HL-60/S4 (cell line): Measurements from ENCODE around the gene NFATC2.

Source experiments
- in situ Hi-C: fragments of 300-500 bp; cut with MboI; formaldehyde crosslinking; loops from 2 replicates; pipeline ENCODE4 v1.14.3; 2022; ENCODE audit warnings: low sequenced_read_pairs

NFATC2 gene

DNA sequence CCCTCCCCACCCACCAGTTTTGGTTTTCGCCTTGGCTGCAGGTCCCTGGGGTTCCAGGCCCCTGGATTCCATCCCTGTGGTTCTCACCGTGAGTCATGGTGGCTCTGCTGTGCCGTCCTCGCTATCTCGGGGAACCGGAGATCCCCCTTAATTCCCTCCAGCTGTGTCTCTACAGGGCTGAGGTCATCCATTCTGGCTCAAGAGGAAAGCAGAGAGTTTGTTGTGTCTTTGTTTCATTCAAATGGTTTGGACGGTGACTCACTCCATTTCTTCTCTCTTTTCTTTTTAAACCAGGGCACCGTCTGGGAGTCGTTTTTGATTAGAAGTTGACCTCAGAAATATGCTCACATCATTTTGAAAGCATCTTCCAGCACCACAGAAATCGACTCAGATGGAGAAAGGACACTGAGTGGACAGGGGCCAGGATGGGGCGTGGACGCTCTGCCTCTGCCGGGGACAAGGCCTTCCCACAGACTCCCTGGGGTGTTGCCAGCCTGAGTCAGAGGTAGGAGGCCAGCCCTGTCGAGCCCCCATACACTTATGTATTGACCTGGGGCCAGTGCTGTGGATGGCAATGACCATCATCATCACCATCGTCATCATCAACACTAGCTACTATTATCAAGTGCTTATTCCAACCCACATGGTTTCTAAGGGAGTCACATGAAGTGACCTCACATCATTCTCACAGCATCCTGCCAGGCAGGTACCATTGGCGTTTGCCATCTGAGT, 176.2 kb downstream of the NFATC2 start:
- in situ Hi-C loops = loop anchor here (25.0 kb wide), 1 partner anchor 721 kb away; no protein-coding TSS in a partner anchor

GRCh38 chr20:51365670-51366069, 176.8 kb downstream of the NFATC2 start:
- in situ Hi-C loops = loop anchor here (25.0 kb wide), 1 partner anchor 722 kb away; no protein-coding TSS in a partner anchor

DNA sequence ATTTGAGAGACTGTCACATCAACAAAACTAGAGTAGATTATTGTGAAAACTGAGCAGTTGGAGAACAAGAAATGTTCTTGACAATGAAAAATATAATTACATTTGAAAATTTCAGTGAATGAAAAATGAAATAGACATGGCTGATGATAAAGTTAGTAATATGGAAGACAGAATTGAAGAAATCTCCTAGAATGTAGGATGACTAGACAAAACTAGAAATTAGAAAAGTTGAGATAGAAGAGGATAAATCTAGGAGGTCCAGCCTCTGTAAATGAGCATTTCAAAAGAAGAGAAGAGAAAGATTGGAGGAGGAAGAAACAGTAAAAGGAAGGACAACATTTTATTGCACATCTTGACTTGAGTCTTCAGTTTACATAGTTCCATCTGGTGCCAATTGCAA, 178.7 kb downstream of the NFATC2 start:
- in situ Hi-C loops = loop anchor here (25.0 kb wide), 1 partner anchor 723 kb away; no protein-coding TSS in a partner anchor

- in situ Hi-C loops = loop anchor here (25.0 kb wide), 1 partner anchor 724 kb away; no protein-coding TSS in a partner anchor
These were observed 179.1 kb downstream of the NFATC2 start for GRCh38 chr20:51363378-51363777.

DNA sequence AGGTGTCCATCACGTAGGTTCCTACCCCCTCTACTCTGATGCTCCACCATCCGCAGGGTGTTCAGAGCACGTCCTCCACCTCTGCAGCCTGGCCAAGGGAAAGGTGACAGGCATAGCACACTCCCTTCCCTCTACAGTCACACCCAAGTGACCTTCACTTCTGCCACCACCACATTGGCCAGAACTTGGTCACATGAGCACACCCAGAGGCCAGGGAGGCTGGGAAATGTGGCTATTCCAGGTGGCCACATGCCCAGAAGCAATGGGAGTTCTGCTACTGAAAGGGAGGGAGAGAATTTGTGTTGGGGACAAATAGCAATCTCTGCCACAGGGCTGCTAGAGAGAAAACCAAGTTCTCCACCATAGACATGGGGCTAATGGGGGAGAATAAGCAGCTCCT, 180.3 kb downstream of the NFATC2 start:
- in situ Hi-C loops = loop anchor here (25.0 kb wide), 1 partner anchor 725 kb away; no protein-coding TSS in a partner anchor

GRCh38 chr20:51361258-51361657, 181.3 kb downstream of the NFATC2 start:
- in situ Hi-C loops = loop anchor here (25.0 kb wide), 1 partner anchor 726 kb away; no protein-coding TSS in a partner anchor

DNA sequence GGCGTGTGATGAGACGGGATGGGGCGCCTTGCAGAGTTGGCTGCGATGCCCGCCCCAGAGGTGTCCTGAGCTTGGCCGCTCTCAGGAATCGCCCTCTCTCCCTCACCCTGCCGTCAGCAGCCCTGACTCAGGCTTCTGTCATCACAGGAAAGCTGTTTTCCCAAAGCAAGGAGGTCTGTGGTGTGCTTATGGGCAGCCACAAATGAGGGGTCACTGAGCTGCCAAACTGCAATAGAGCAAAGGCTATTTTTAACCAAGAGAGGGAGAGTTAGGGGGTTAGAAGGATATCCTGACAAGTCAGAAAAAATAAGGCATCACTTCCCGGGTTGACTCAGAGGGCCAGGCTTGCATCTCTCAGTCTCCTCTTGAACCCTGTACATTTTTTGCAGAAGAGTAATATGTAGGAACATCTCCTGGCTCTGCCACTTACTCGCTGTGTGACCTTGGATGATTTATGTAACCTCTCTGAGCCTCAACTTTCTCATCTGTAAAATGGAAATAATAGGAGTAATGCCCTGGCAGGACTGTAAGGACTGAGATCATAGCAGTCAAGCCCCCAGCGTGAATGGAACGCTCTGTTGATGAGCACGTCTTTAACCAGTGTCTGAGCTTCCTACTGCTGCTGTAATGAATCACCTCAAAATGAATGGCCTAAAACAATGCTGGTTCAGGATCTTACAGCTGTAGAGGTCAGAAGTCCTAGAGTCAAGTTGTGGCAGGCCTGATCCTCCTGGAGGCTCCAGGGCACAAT, 181.9 kb downstream of the NFATC2 start:
- in situ Hi-C loops = loop anchor here (25.0 kb wide), 1 partner anchor 727 kb away; no protein-coding TSS in a partner anchor

GRCh38 chr20:51359947-51360346, 182.6 kb downstream of the NFATC2 start:
- in situ Hi-C loops = loop anchor here (25.0 kb wide), 1 partner anchor 727 kb away; no protein-coding TSS in a partner anchor

GRCh38 chr20:51359401-51359800, 183.1 kb downstream of the NFATC2 start:
- in situ Hi-C loops = loop anchor here (25.0 kb wide), 1 partner anchor 728 kb away; no protein-coding TSS in a partner anchor

DNA sequence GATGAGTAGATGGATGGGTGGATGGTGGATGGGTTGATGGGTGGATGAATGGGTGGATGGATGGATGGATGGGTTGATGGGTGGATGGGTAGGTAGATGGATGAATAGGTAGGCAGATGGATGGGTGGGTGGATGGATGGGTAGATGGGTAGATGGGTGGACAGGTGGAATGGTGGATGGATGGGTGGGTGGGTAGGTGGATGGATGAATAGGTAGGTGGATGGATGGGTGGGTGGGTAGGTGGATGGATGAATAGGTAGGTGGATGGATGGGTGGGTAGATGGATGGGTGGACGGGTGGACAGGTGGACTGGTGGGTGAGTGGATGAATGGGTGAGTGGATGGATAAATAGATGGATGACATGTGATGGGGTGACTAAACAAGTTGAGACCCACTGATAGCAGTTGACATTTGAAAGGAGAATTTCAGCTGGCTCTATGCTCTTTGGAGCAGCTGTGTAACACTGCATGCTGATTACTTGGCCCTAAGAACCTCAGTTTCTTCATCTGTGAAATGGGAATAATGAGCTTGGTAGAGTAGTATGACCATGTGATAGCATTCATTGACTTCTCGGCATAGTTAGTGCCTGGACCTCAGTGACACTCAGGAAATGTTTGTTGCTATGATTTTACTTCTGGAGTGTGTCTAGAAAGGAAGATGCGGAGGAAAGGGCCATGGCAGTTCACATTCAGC, 184.3 kb downstream of the NFATC2 start:
- in situ Hi-C loops = loop anchor here (25.0 kb wide), 1 partner anchor 729 kb away; no protein-coding TSS in a partner anchor

GRCh38 chr20:51357543-51357942, 185.0 kb downstream of the NFATC2 start:
- in situ Hi-C loops = loop anchor here (25.0 kb wide), 1 partner anchor 730 kb away; no protein-coding TSS in a partner anchor

DNA sequence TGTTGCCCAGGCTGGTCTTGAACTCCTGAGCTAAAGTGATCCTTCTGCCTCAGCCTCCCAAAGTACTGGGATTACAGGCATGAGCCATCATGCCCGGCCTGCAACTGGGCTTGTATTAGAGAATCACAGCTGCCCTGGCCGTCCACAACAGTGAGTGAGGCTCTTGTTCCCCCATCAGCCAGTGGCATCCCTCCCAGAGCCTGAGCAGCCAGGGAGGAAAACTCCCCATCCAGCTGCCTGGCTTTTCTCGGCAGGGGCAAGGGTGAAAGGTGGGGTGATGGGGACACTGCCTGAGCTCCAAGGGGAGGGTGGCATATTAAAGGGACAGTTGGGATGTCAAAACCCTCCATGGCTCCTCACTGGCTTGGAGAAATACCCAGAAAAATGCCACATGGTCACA, 185.6 kb downstream of the NFATC2 start:
- in situ Hi-C loops = loop anchor here (25.0 kb wide), 1 partner anchor 730 kb away; no protein-coding TSS in a partner anchor

DNA sequence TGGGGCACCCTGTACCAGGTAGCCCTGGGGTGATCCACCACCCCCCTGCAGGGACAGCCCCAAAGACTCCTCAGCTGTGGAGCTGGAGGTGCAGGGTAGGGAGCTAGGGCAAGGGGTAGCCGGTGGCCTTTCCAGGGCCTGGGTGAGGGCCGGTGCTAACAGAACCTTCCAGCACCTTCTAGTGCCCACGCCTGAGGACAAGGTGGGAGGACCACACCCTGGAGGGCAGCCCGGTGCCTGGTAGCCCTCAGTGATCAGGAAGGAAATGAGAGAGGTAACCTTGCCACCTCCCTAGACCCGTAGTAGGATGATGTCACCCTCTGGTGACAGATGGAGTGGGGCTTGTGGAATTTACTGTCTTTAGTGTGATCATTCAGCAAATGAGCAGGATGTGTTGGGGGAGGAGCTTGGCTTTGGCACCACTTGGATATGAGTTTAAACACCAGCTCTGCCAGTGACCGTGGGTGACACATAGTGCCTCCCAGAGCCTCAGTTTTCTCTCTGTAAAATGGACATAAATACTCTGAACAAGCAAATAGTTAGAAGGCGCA, 187.7 kb downstream of the NFATC2 start:
- in situ Hi-C loops = loop anchor here (25.0 kb wide), 1 partner anchor 732 kb away; no protein-coding TSS in a partner anchor

DNA sequence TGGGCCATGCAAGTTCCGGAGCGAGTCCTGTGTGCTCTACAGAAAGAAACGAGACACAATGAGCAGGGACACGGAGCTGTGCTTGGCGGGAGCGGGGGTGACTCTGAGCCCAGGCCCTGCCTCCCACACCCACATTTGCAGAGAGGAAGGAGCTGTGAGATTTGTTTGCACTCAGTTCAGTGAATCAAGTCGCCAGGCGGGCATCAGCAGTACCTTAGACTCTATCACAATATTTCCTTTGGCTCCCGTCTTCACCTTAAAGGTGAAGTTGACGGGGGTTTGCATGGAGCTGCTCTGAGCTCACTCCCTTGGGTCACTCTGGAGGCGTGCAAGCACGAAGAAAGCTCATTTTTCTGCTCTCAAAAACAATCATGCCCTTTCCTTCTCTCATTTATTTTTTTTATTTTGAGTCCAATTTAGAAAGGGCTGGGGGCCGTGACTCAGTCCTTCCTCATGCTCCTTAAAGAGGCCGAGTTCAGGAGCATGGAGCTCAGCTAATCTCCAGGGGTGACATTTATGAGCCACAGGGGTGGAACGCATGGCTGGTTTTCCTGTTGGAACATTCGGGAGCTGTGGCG, 188.2 kb downstream of the NFATC2 start:
- in situ Hi-C loops = loop anchor here (25.0 kb wide), 1 partner anchor 733 kb away; no protein-coding TSS in a partner anchor

- in situ Hi-C loops = loop anchor here (25.0 kb wide), 1 partner anchor 734 kb away; no protein-coding TSS in a partner anchor
These were observed 189.0 kb downstream of the NFATC2 start for GRCh38 chr20:51353491-51353890.

DNA sequence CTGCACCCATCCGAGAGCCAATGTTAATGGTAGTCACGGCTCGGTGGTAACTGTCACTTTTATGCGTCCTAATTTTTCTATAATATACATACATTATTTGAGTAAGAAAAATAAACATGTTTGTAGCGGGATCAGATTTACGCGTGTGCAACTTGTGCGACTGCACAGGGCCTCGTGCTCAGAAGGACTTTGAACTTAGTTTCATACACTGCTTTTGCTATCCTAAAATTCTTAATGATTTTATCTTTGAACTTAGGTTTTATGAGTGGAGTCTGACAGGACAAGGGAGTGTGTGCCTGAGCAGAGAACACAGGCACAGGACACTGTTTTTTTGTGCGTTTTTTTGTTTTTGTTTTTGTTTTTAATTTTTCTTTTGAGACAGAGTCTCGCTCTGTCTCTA, 189.7 kb downstream of the NFATC2 start:
- in situ Hi-C loops = loop anchor here (25.0 kb wide), 1 partner anchor 735 kb away; no protein-coding TSS in a partner anchor

DNA sequence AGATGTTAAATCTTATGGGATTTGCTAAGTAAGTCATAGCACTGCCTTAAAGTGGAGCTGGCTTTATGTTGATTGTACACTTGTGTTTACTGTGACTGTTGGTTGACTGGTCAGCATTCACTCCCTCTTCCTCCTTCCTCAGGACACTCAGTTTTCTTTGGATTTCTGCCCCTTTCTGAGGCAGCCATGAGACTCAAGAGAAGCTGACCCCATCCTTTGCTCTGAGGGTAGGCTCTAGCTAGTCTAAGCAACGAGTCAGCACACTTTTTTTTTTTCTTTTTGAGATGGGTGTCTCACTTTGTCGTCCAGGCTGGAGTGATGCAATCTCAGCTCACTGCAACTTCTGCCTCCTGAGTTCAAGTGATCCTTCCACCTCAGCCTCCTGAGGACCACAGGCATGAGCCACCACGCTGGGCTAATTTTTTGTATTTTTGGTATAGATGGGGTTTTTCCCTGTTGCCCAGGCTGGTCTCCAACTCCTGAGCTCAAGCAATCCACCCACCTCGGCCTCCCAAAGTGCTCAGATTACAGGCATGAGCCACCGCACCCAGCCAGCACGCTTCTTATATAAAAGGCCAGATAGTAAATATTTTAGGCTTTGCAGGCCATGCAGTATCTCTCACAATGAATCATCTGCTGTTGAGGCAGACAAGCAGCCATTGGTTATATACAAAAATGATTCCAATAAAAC, 191.4 kb downstream of the NFATC2 start:
- in situ Hi-C loops = loop anchor here (25.0 kb wide), 1 partner anchor 736 kb away; no protein-coding TSS in a partner anchor

GRCh38 chr20:51348876-51349275, 193.6 kb downstream of the NFATC2 start:
- in situ Hi-C loops = no loop called here

DNA sequence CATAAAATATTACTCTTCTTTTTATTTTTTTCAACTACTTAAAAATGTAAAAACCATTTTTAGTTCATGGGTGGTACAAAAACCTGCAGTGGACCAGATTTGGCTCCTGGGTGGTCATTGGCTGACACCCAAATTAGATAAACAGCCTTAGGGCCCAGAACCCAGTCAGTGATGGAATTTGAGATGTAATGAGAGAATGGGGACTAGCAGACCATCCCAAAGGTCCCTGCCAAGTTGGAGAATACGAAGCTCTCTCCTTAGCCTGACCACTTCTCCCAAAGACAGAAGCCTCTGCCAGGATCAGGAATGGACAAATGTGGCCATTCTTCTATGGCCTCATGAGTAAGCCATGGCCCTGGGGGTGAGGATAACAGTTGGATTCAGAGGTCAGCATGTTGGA, 194.7 kb downstream of the NFATC2 start:
- in situ Hi-C loops = no loop called here
